ENCODE measurements around the gene POLDIP2. TPM values are rescaled to one million over a fixed set of nuclear protein-coding genes. Genes with fewer than 3 reads are reported as not detected.

Gene POLDIP2
- total and polyA plus RNA-seq, 9 of the 15 experiments (the other 6 are each of a cell fraction or from before 2014, with no cell fraction given) = 22.0 to 137 (median 104) TPM

GRCh38 chr17:28395968-28396367 lies 38.6 kb upstream of the POLDIP2 start (continued):
- TF ChIP-seq PRPF4 (IDR thresholded peaks at IDR 0.05; ENCODE audit: insufficient read depth, low read depth, low read length, poor library complexity, severe bottlenecking) (no peak), ZFX (CRISPR knock-in tag; IDR thresholded peaks at IDR 0.05) (no peak), YBX1 (IDR thresholded peaks at IDR 0.05) (no peak), U2AF2 (optimal IDR thresholded peaks at IDR 0.05; ENCODE audit: low read depth, low read length) (no peak), MAFF (IDR thresholded peaks at IDR 0.05; ENCODE audit: low read length) (no peak), NUFIP1 (IDR thresholded peaks at IDR 0.05; ENCODE audit: partially characterized antibody) (no peak), ESRRA (IDR thresholded peaks at IDR 0.05; ENCODE audit: borderline replicate concordance, low read depth) (no peak), ZNF609 (CRISPR knock-in tag; IDR thresholded peaks at IDR 0.05; ENCODE audit: borderline replicate concordance) (no peak)
- TF ChIP-seq, protein P1, sequence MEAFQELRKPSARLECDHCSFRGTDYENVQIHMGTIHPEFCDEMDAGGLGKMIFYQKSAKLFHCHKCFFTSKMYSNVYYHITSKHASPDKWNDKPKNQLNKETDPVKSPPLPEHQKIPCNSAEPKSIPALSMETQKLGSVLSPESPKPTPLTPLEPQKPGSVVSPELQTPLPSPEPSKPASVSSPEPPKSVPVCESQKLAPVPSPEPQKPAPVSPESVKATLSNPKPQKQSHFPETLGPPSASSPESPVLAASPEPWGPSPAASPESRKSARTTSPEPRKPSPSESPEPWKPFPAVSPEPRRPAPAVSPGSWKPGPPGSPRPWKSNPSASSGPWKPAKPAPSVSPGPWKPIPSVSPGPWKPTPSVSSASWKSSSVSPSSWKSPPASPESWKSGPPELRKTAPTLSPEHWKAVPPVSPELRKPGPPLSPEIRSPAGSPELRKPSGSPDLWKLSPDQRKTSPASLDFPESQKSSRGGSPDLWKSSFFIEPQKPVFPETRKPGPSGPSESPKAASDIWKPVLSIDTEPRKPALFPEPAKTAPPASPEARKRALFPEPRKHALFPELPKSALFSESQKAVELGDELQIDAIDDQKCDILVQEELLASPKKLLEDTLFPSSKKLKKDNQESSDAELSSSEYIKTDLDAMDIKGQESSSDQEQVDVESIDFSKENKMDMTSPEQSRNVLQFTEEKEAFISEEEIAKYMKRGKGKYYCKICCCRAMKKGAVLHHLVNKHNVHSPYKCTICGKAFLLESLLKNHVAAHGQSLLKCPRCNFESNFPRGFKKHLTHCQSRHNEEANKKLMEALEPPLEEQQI (IDR thresholded peaks at IDR 0.05) = no peak

All from K562 (cell line).